NK-92 treated with Interleukin-12 subunit alpha and Interleukin-12 subunit beta, amount 100 ng/mL, for 24 hours (cell line): ENCODE results near the gene CTDSP1.

Experiments used
- DNase-seq: peaks from one replicate; lab custom pipeline; 2025; lab: John Stamatoyannopoulos, UW

The CTDSP1 gene

DNA sequence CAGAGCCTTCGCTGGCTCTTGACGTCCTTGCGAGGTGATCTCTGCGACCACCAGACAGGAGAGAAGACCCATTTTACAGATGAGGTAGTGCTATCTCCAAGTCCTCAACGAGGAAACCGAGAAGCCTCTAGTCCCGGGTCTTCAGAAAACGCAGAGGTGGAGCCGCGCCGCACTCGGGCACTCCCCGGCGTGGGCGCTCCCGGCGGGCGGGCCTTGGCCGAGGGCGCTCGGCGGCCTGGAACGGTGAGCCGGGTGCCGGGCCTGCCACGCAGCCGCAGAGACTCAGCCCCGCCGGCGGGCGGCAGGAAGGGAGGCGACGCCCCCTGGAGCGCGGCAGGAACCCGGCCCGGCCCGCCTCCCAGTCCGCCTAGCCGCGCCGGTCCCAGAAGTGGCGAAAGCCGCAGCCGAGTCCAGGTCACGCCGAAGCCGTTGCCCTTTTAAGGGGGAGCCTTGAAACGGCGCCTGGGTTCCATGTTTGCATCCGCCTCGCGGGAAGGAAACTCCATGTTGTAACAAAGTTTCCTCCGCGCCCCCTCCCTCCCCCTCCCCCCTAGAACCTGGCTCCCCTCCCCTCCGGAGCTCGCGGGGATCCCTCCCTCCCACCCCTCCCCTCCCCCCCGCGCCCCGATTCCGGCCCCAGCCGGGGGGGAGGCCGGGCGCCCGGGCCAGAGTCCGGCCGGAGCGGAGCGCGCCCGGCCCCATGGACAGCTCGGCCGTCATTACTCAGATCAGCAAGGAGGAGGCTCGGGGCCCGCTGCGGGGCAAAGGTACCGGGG, at the start of gene CTDSP1:
TSS of gene CTDSP1 (plus strand) at position 478 of the 776 bp plus-strand sequence. CDS start at position 701, 223 bp downstream.
- DNase-seq = peak; percentile 95

- DNase-seq = no peak
Measured at GRCh38 chr2:218354045-218354444, 45.6 kb upstream of the CTDSP1 start.

DNA sequence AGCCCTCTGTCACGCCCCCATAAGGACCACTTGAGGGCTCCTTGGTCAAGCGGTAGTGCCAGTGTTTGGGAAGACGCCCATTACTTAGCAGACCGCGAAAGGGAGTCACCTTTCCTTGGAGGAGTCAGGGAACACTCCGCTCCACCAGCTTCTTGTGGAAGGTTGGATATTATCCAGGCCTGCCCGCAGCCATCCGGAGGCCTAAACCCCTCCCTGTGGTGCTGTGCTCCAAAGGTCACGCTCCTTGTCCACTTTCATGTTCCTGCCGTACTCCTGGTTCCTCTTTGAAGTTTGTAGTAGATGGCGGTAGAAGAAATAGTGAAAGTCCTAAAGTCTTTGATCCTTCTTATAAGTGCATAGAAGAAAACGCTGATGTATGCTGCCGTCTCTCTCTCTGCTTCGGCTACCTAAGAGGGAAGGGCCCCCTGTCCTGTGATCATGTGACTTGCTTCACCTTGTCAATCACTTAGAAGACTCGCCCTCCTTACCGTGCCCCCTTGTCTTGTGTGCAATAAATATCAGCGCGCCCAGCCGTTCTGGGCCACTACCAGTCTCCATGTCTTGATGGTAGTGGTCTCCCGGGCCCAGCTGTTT, 44.7 kb upstream of the CTDSP1 start:
- no peak for DNase-seq

- no peak for DNase-seq
Measured at GRCh38 chr2:218357236-218358177, 42.2 kb upstream of the CTDSP1 start.

- DNase-seq = no peak
Measured at GRCh38 chr2:218360453-218360852, 39.2 kb upstream of the CTDSP1 start.

GRCh38 chr2:218362606-218363005, 37.1 kb upstream of the CTDSP1 start:
- DNase-seq = no peak

DNA sequence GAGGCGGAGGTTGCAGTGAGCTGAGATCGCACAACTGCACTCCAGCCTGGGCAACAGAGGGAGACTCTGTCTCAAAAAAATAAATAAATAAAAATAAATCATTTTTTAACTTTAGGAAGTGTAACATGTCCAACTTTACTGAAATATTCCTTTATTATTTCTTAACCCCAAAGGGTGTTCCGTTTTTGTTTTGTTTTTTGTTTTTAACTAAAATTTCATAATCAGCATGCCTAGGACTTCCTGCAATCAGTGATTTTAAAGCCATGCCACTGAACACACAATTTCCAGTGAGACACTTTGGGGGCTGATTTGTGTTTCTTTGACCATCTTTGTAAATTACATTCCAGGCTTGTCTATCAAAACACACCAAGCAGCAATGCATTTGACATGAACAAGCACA, 35.9 kb upstream of the CTDSP1 start:
- no peak for DNase-seq

GRCh38 chr2:218364196-218364595, 35.5 kb upstream of the CTDSP1 start:
- no peak for DNase-seq

DNA sequence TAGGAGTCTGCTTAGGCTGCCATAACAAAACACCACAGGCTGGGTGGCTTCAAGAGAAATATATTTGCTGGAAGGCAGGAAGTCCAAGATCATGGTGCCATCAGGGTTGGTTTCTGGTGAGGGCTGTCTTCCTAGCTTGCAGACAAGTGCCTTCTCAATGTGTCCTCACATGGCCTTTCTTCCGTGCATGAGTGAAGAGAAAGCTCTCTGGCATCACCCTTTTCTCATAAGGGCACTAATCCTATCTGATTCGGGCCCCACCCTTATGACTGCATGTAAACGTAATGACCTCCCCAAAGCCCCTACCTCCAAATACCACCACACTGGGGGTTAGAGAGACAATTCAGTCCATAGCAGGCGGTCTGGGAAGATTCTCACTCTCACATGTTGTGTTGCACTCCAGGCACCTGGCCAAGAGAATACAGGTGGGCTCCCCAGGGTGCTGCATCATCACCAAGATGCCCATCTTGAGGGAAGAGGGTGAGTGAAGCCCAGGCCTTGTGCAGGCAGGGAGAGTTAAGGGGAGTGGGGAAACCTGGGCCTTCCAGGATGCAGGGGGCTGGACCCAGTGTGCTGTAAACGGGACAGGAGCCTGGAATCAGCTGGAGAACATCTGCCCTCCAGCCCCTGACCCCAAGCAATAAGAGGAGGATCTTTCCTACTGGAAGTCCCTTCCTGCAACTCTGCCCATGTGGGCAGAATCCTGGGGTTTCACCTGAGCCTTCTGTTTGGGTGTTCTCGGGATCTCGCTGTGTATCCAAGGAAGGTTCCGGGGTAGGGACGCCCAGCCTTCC, 32.9 kb upstream of the CTDSP1 start:
- no peak for DNase-seq

- DNase-seq = peak; percentile 59
Measured at GRCh38 chr2:218367415-218368149, 32.1 kb upstream of the CTDSP1 start.

- DNase-seq = no peak
Measured at GRCh38 chr2:218368150-218368528, 31.5 kb upstream of the CTDSP1 start.

- no peak for DNase-seq
Measured at GRCh38 chr2:218368621-218369153, 31.0 kb upstream of the CTDSP1 start.

DNA sequence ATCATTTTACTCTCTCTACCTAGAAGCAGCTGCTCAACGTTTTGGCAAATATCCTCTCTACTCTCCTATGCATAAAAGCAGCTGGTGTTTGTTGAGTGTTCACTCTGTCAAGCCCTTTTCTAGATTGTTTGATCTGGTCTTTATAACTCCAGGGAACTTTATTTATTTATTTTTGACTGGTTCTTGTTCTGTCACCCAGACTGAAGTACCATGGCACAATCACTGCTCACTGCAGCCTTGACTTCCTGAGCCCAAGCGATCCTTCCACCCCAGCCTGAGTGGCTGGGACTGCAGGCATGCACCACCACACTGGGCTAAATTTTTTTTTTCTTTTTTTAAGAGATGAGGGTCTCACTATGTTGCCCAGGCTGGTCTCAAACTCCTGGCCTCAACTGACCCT, 30.3 kb upstream of the CTDSP1 start:
- DNase-seq = no peak

DNA sequence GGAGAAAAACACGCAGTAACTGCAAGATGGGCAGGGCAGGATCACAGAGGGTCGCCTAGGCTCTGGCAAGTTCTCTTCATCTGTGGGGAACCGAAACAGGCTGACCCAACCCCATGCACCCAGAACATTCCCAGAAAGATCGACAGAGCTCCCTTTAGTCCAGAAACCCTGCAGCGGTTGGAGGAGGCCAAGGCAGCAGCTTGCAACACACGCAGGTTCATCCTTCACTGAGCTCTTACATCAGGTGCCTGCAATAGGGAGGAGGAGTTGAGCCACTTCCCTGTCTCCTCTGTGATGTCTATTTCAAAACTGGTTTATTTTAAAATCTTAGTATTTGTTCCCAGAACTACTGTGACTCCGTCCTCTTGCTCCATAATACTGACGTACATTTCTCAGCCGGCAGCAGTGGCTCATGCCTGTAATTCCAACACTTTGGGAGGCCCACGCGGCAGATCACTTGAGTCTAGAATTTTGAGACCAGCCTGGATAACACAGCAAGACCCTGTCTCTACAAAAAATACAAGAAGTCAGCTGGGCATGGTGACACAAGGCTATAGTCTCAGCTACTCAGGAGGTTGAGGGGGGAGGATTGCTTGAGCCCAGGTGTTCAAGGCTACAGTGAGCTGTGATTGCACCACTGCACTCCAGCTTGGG, 29.1 kb upstream of the CTDSP1 start:
- DNase-seq = no peak

GRCh38 chr2:218371983-218372350, 27.7 kb upstream of the CTDSP1 start:
- no peak for DNase-seq

- no peak for DNase-seq
Measured at GRCh38 chr2:218374795-218375194, 24.9 kb upstream of the CTDSP1 start.

GRCh38 chr2:218375212-218375611, 24.5 kb upstream of the CTDSP1 start:
- no peak for DNase-seq

DNA sequence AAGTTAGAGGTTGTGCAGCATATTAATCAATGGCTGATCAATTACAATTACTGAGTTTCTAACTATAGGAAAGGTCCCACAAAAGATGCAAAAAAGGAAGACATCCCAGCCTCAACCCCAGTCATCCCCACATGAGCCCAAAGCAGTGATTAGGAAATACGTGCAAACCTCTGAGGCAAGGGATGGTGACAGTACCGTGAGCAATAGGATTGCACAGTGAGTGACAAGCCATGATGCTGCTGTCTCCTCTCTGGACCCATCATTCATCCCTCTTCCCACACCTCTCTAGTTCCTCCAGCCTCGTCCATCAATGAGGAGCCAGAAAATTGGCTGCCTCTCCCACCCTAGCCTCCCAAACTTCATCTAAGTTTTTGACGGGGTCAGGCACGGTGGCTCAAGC, 21.6 kb upstream of the CTDSP1 start:
- no peak for DNase-seq

GRCh38 chr2:218381916-218382366, 17.7 kb upstream of the CTDSP1 start, which contains the start of gene SLC11A1:
Gene SLC11A1 (plus strand): TSS chr2:218382273. CDS start chr2:218382369, 96 bp downstream.
- no peak for DNase-seq

DNA sequence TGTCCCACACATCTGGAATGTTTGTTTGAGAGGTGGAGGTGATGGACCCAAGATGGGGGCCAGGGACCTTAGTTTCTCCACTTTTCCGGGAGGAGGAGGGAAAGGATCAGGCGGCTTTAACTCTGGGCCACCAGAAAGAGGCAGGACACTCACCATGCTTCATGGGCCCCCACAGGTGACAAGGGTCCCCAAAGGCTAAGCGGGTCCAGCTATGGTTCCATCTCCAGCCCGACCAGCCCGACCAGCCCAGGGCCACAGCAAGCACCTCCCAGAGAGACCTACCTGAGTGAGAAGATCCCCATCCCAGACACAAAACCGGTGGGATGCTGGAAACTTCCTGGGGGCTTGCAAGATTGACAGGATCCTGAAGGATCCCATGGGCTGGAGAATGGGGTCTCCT, 16.9 kb upstream of the CTDSP1 start:
- no peak for DNase-seq
